A673 (cell line): ENCODE data around the gene GPS1. TPM values are rescaled to one million over a fixed set of nuclear protein-coding genes. Genes with fewer than 3 reads are reported as not detected.

Experiments
- BruUV-seq: library from RNA; stranded (reverse); fragments of 400-500 nt; replicated peaks from 2 replicates; lab custom pipeline; 2021; lab: Mats Ljungman, UMichigan
- CTCF ChIA-PET: fragments of 300-600 bp; sonication (Branson Sonifier 250); formaldehyde crosslinking; loops from one replicate; lab custom pipeline; 2022; ENCODE audit warnings: antibody characterized with exemption; lab: Charles Lee
- POLR2A ChIA-PET: fragments of 300-600 bp; sonication (Branson Sonifier 250); formaldehyde crosslinking; loops from one replicate; lab custom pipeline; 2022; ENCODE audit warnings: antibody characterized with exemption; ENCODE audit not compliant: low non-redundant PET; lab: Charles Lee
- DNase-seq: peaks from one replicate; pipeline ENCODE4 v3.0.0-alpha.2; 2015; ENCODE audit warnings: low spot score
- H3K27ac ChIP-seq: fragments of 200-600 bp; sonication (generic); 2 replicates; pipeline ENCODE4 v1.5.1; 2016; ENCODE audit warnings: mixed run types, low read depth, mild to moderate bottlenecking, mixed read lengths, antibody characterized with exemption, low read length; ENCODE audit not compliant: poor library complexity, severe bottlenecking
- H3K27me3 ChIP-seq: fragments of 200-600 bp; sonication (generic); replicated peaks from 2 replicates; pipeline ENCODE4 v1.6.1; 2017; ENCODE audit warnings: mixed run types, low read depth, mild to moderate bottlenecking, mixed read lengths, antibody characterized with exemption, low read length; ENCODE audit not compliant: insufficient read depth, poor library complexity
- H3K36me3 ChIP-seq: fragments of 200-600 bp; sonication (generic); 2 replicates; pipeline ENCODE4 v1.6.1; 2016; ENCODE audit warnings: mixed run types, mild to moderate bottlenecking, mixed read lengths, antibody characterized with exemption, low read length; ENCODE audit not compliant: insufficient read depth, poor library complexity, severe bottlenecking
- H3K4me1 ChIP-seq: fragments of 200-600 bp; sonication (generic); 2 replicates; pipeline ENCODE4 v1.6.1; 2017; ENCODE audit warnings: mixed run types, mild to moderate bottlenecking, mixed read lengths, antibody characterized with exemption, low read length; ENCODE audit not compliant: insufficient read depth, poor library complexity, severe bottlenecking
- H3K4me3 ChIP-seq: fragments of 200-600 bp; sonication (generic); 2 replicates; pipeline ENCODE4 v1.5.1; 2016; ENCODE audit warnings: low read depth, mixed run types, mild to moderate bottlenecking, mixed read lengths, low read length; ENCODE audit not compliant: poor library complexity, severe bottlenecking
- H3K9me3 ChIP-seq: fragments of 200-600 bp; sonication (generic); 2 replicates; pipeline ENCODE4 v1.6.1; 2016; ENCODE audit warnings: mixed run types, low read depth, mild to moderate bottlenecking, mixed read lengths, antibody characterized with exemption, low read length; ENCODE audit not compliant: poor library complexity, severe bottlenecking
- EZH2 ChIP-seq: fragments of 200-600 bp; sonication (generic); IDR thresholded peaks from 2 replicates; pipeline ENCODE4 v1.6.1; 2017; ENCODE audit warnings: borderline replicate concordance, low read depth, mild to moderate bottlenecking, mixed read lengths, antibody characterized with exemption, low read length; ENCODE audit not compliant: poor library complexity, severe bottlenecking
- intact Hi-C: fragments of 100-400 bp; cut with micrococcal nuclease; formaldehyde crosslinking; loops from one replicate; pipeline ENCODE4 v1.10.0; 2022; ENCODE audit not compliant: unreplicated experiment
- total RNA-seq: library from RNA; stranded (reverse); gene quantifications from 2 replicates; pipeline ENCODE4 v1.2.3, GENCODE V29; 2021
- TF ChIP-seq, protein P1 (sequence below): fragments of 300-800, 200-600 bp; sonication (generic); conservative IDR thresholded peaks from 2 replicates; pipeline ENCODE4 v1.5.1; 2017; ENCODE audit warnings: low read depth, mild to moderate bottlenecking, antibody characterized with exemption, low read length, moderate library complexity, mixed read lengths

The GPS1 gene
- total RNA-seq, 1 experiment from 2014 or later = 162 TPM

DNA sequence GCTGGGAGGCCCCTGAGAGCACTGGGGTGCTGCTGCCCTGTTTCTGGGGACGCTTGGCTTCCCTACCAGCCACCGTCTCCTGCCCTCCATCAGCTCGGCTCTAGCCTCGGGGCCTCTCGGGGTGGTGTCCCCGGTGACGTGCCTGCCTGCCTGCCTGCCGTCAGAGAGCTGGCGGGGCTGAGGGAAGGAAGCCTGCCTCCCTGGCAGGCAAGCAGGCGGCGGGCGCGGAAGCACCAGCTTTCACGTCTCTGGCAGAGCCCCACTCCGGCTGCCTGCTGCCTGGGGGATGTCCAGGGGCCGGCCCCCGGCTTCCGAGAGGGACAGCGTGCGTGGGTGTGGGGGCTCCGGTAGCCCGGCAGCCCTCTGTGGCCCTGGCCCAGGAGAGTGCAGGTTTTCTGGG lies 38.4 kb upstream of the GPS1 start:
- no peaks in the 10 kb centered on the region for H3K9me3 ChIP-seq
- no peaks in the 10 kb centered on the region for H3K36me3 ChIP-seq
- no peak overlapping the region for H3K27ac ChIP-seq
- intact Hi-C loops = no loop called here
- no TSS peak for BruUV-seq
- CTCF ChIA-PET = interaction anchor here (0.6 to 0.7 kb wide), 2 partner anchors 13 to 190 kb away, joined by 3 read pairs; no protein-coding TSS in a partner anchor
- no peak overlapping the region for H3K4me3 ChIP-seq
- no peak for DNase-seq
- peaks cover 13% of the 10 kb centered on the region for H3K4me1 ChIP-seq
- POLR2A ChIA-PET = interaction anchor here (0.6 kb wide), 1 partner anchor 38 kb away, joined by 4 read pairs; no protein-coding TSS in a partner anchor
- no peaks in the 10 kb centered on the region for H3K27me3 ChIP-seq
- TF ChIP-seq, protein P1, sequence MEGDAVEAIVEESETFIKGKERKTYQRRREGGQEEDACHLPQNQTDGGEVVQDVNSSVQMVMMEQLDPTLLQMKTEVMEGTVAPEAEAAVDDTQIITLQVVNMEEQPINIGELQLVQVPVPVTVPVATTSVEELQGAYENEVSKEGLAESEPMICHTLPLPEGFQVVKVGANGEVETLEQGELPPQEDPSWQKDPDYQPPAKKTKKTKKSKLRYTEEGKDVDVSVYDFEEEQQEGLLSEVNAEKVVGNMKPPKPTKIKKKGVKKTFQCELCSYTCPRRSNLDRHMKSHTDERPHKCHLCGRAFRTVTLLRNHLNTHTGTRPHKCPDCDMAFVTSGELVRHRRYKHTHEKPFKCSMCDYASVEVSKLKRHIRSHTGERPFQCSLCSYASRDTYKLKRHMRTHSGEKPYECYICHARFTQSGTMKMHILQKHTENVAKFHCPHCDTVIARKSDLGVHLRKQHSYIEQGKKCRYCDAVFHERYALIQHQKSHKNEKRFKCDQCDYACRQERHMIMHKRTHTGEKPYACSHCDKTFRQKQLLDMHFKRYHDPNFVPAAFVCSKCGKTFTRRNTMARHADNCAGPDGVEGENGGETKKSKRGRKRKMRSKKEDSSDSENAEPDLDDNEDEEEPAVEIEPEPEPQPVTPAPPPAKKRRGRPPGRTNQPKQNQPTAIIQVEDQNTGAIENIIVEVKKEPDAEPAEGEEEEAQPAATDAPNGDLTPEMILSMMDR = no peak
- no peak for TF ChIP-seq EZH2

DNA sequence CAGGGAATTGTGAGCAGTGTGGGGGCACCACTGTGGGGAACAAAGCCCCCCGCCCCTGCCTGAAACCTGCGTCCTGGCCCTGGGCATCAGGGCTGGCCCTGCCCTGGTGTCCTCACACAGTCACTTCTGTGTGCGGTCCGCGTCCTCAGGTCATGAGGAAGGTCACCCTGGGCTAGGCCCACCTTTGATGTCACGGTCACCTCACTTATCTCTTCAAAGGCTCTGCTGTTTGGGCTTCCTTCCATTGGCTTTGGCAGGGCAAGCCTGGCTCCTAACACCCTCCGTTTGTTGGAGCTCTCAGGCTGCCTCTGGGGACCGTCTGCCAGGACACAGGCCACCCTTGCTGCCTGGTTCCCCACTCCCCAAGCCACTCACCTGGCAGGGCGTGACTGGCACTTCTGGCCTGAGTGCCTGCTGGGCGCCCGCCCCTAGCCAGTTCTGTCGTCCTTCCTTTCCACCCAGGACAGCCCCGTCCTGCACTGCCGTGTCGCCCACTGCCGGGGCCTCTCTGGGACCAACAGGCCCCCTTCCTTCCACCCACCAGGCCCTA lies 37.9 kb upstream of the GPS1 start:
- intact Hi-C loops = no loop called here
- no peak overlapping the region for H3K27ac ChIP-seq
- H3K36me3 ChIP-seq = peaks cover 5% of the 10 kb centered on the region
- H3K9me3 ChIP-seq = no peaks in the 10 kb centered on the region
- ChIA-PET CTCF (no interaction called here), POLR2A (interaction anchor here (0.6 kb wide), 1 partner anchor 37 kb away, joined by 4 read pairs; no protein-coding TSS in a partner anchor)
- H3K27me3 ChIP-seq = no peaks in the 10 kb centered on the region
- no peak overlapping the region for H3K4me3 ChIP-seq
- DNase-seq = no peak
- TF ChIP-seq EZH2 = no peak
- TF ChIP-seq, protein P1 = no peak
- peaks cover 13% of the 10 kb centered on the region for H3K4me1 ChIP-seq
- no TSS peak for BruUV-seq

GRCh38 chr17:82014432-82014831 lies 37.3 kb upstream of the GPS1 start:
- Histone ChIP-seq H3K27me3 (no peaks in the 10 kb centered on the region), H3K27ac (peak overlapping the region; percentile 59), H3K4me3 (no peak overlapping the region), H3K9me3 (no peaks in the 10 kb centered on the region), H3K4me1 (peaks cover 13% of the 10 kb centered on the region), H3K36me3 (peaks cover 8% of the 10 kb centered on the region)
- peak; percentile 75 for DNase-seq
- ChIA-PET POLR2A (no interaction called here), CTCF (no interaction called here)
- TF ChIP-seq, protein P1 = peak; percentile 46; the same call in 1 of the 2 replicates
- no peak for TF ChIP-seq EZH2
- no TSS peak for BruUV-seq
- intact Hi-C loops = no loop called here
